HCT116 (cell line): ENCODE results near the gene BRD2. TPM values are rescaled to one million over a fixed set of nuclear protein-coding genes. Genes with fewer than 3 reads are reported as not detected.

Experiments used
- ATAC-seq: fragments of 200-7000 bp; cut with Tn5 transposase; 2 replicates; pipeline ENCODE4 v1.9.1; 2020; ENCODE audit warnings: mild to moderate bottlenecking, moderate library complexity
- BruUV-seq: library from RNA; stranded (reverse); fragments of 400-500 nt; replicated peaks from 2 replicates; lab custom pipeline; 2021; lab: Mats Ljungman, UMichigan
- CTCF ChIA-PET: fragments of 300-600 bp; sonication (Branson Sonifier 250); formaldehyde crosslinking; loops from one replicate; lab custom pipeline; 2021; ENCODE audit warnings: antibody characterized with exemption; lab: Charles Lee
- POLR2A ChIA-PET: fragments of 300-600, 350-600 bp; sonication (Branson Sonifier 250); formaldehyde crosslinking; loops from one replicate; lab custom pipeline; 2021; ENCODE audit warnings: antibody characterized with exemption; lab: Charles Lee
- RAD21 ChIA-PET, 2 experiments: fragments of 300-600 bp; sonication (Branson Sonifier 250); formaldehyde crosslinking; loops; one replicate each; lab custom pipeline; 2023; ENCODE audit warnings: low total read pairs in 2 of 2; ENCODE audit not compliant: uncharacterized antibody in 2 of 2, unreplicated experiment in 2 of 2, low non-redundant PET in 1 of 2; lab: Charles Lee
- DNase-seq: peaks from one replicate; pipeline ENCODE4 v3.0.0-alpha.2; 2010; ENCODE audit warnings: low read depth, low spot score
- H2AFZ ChIP-seq: fragments of 200-600 bp; shearing (Covaris generic), sonication (generic); 2 replicates; pipeline ENCODE4 v1.6.1; 2017; ENCODE audit warnings: low read depth, mixed run types, mixed read lengths, antibody characterized with exemption, low read length; ENCODE audit not compliant: poor library complexity, severe bottlenecking
- H3K27ac ChIP-seq: 2 replicates; pipeline ENCODE4 v1.5.1; 2012; ENCODE audit warnings: low read depth, low read length
- H3K27me3 ChIP-seq: fragments of 200-600 bp; sonication (generic); 2 replicates; pipeline ENCODE4 v1.6.1; 2016; ENCODE audit warnings: mixed run types, low read length, mixed read lengths; ENCODE audit not compliant: insufficient read depth
- H3K36me3 ChIP-seq, 2 experiments: fragments of 200-500 bp in 1 of 2; fragments of 200-600 bp in 1 of 2; sonication (Bioruptor generic) in 1 of 2; sonication (generic) in 1 of 2; 2 replicates each; pipeline versions ENCODE4 v1.5.1 to v1.6.1; 2014 to 2016; ENCODE audit warnings: low read length in 2 of 2, inconsistent platforms in 1 of 2, mixed read lengths in 1 of 2, mixed run types in 1 of 2; ENCODE audit not compliant: insufficient read depth in 2 of 2, control insufficient read depth in 1 of 2
- H3K4me1 ChIP-seq, 2 experiments: fragments of 200-600 bp in 1 of 2; sonication (generic) in 1 of 2; 2 replicates each; pipeline versions ENCODE4 v1.5.1 to v1.6.1; 2012 to 2017; ENCODE audit warnings: low read length in 2 of 2, inconsistent platforms in 1 of 2, mild to moderate bottlenecking in 1 of 2, mixed read lengths in 1 of 2, mixed run types in 1 of 2, moderate library complexity in 1 of 2; ENCODE audit not compliant: insufficient read depth in 2 of 2, control insufficient read depth in 1 of 2
- H3K4me2 ChIP-seq: fragments of 200-600 bp; sonication (generic); 2 replicates; pipeline ENCODE4 v1.6.1; 2017; ENCODE audit warnings: mixed run types, low read length, mixed read lengths
- H3K4me3 ChIP-seq, 2 experiments: fragments of 200-600 bp in 1 of 2; sonication (generic) in 1 of 2; replicated peaks in 1 of 2; 2 replicates each; pipeline ENCODE4 v1.5.1; 2011 to 2016; ENCODE audit warnings: low read length in 2 of 2, control low read depth in 1 of 2, low read depth in 1 of 2, mild to moderate bottlenecking in 1 of 2, mixed read lengths in 1 of 2, mixed run types in 1 of 2
- H3K79me2 ChIP-seq: fragments of 200-600 bp; sonication (generic); 2 replicates; pipeline ENCODE4 v1.6.1; 2017; ENCODE audit warnings: mild to moderate bottlenecking, mixed run types, low read length, moderate library complexity, mixed read lengths; ENCODE audit not compliant: insufficient read depth
- H3K9ac ChIP-seq: fragments of 200-600 bp; sonication (generic); 2 replicates; pipeline ENCODE4 v1.6.1; 2016; ENCODE audit warnings: low read length, mixed read lengths
- H3K9me2 ChIP-seq: fragments of 200-600 bp; sonication (generic), shearing (Covaris generic); 2 replicates; pipeline ENCODE4 v1.6.1; 2017; ENCODE audit warnings: mixed run types, mild to moderate bottlenecking, moderate library complexity; ENCODE audit not compliant: insufficient read depth
- H3K9me3 ChIP-seq, 2 experiments: fragments of 200-500 bp in 1 of 2; fragments of 200-600 bp in 1 of 2; sonication (Bioruptor generic) in 1 of 2; sonication (generic) in 1 of 2; 2 replicates each; pipeline ENCODE4 v1.6.1; 2014 to 2017; ENCODE audit warnings: low read length in 2 of 2, mixed read lengths in 2 of 2, inconsistent platforms in 1 of 2, low read depth in 1 of 2, mild to moderate bottlenecking in 1 of 2, mixed run types in 1 of 2, moderate library complexity in 1 of 2; ENCODE audit not compliant: control insufficient read depth in 1 of 2, insufficient read depth in 1 of 2
- H4K20me1 ChIP-seq: fragments of 200-600 bp; sonication (generic), shearing (Covaris generic); 2 replicates; pipeline ENCODE4 v1.6.1; 2017; ENCODE audit warnings: mixed run types, mild to moderate bottlenecking, moderate library complexity; ENCODE audit not compliant: insufficient read depth
- CEBPB ChIP-seq: IDR thresholded peaks from 2 replicates; pipeline ENCODE4 v1.6.1; 2012; ENCODE audit warnings: low read depth
- FOSL1 ChIP-seq: IDR thresholded peaks from 2 replicates; pipeline ENCODE4 v1.6.1; 2012; ENCODE audit warnings: low read depth
- POLR2A ChIP-seq: IDR thresholded peaks from 2 replicates; pipeline ENCODE4 v1.7.0; 2011; ENCODE audit warnings: borderline replicate concordance; ENCODE audit not compliant: insufficient read depth, insufficient read length; ENCODE audit errors: extremely low read depth
- POLR2AphosphoS5 ChIP-seq: IDR thresholded peaks from 2 replicates; pipeline ENCODE4 v1.6.1; 2011; ENCODE audit warnings: mild to moderate bottlenecking, low read depth, low read length, moderate library complexity
- RAD21 ChIP-seq: IDR thresholded peaks from 2 replicates; pipeline ENCODE4 v1.6.1; 2012; ENCODE audit warnings: low read depth, mild to moderate bottlenecking
- SIN3A ChIP-seq: IDR thresholded peaks from 2 replicates; pipeline ENCODE4 v1.6.1; 2012; ENCODE audit warnings: low read depth
- intact Hi-C: fragments of 100-400 bp; cut with micrococcal nuclease; formaldehyde crosslinking; loops from 2 replicates; pipeline ENCODE4 v1.10.0; 2022
- total RNA-seq: library from RNA; stranded (reverse); gene quantifications from one replicate; pipeline ENCODE4 v1.2.1, GENCODE V29; 2021; ENCODE audit not compliant: unreplicated experiment

BRD2 gene
- total RNA-seq, 1 experiment from 2014 or later = 260 TPM

DNA sequence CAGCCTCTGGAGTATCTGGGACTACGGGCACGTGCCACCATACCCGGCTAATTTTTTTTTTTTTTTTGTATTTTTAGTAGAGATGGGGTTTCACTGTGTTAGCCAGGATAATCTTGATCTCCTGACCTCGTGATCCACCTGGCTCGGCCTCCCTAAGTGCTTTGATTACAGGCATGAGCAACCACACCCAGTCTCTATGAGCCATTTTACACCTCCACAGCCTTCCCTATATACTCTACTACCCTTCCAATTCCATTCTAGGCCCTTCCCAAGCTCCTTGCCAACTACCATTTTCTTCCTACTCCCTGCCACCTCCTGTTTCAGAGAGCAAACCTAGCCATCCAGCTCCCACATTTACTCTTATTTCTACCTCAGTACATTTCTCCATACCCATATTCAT is 7.8 kb upstream of the BRD2 start:
- ChIA-PET CTCF (no interaction called here), POLR2A (interaction anchor here (1.1 to 1.4 kb wide), 2 partner anchors 11 to 18 kb away, joined by 4 to 10 read pairs; no protein-coding TSS in a partner anchor), RAD21 (no interaction called here)
- no peaks in the 10 kb centered on the region for H3K27me3 ChIP-seq
- TF ChIP-seq FOSL1 = no peak
- DNase-seq (no peak), ATAC-seq (no peak)
- H3K9ac ChIP-seq = no peak overlapping the region
- no peak overlapping the region for H3K4me2 ChIP-seq
- no peaks in the 10 kb centered on the region for H3K9me2 ChIP-seq
- H3K9me3 ChIP-seq = no peaks in the 10 kb centered on the region
- peaks cover 42% of the 10 kb centered on the region for H3K79me2 ChIP-seq
- H3K27ac ChIP-seq = no peak overlapping the region
- intact Hi-C loops = no loop called here
- BruUV-seq = no TSS peak
- no peak overlapping the region for H3K4me3 ChIP-seq
- H3K36me3 ChIP-seq = no peaks in the 10 kb centered on the region
- H3K4me1 ChIP-seq = no peaks in the 10 kb centered on the region
- no peaks in the 10 kb centered on the region for H4K20me1 ChIP-seq
- no peak overlapping the region for H2AFZ ChIP-seq

DNA sequence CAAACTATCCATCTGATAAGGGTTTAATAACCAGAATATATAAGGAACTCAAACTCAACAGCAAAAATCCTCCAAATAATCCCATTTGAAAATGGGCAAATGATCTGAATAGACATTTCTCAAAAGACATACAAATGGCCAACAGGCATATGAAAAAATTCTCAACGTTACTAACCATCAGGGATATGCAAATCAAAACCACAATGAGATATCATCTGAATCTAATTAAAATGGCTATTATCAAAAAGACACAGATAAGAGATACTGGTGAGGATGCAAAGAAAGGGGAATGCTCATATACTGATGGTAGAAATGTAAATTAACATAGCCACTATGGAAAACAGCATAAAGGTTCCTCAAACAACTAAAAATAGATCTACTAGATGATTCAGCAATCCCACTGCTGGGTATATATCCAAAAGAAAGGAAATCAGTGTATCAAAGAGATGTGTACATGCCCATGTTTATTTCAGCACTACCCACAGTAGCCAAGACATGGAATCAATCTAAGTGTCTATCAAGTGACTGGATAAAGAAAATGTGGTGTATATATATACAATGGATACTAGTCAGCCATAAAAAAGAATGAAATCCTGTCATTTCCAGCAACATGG is 6.1 kb upstream of the BRD2 start:
- Histone ChIP-seq H3K4me1 (peaks cover 9 to 10% of the 10 kb centered on the region in 2 experiments), H2AFZ (no peak overlapping the region)

More for the DNA sequence above, 6.1 kb upstream of the BRD2 start:
- Histone ChIP-seq H3K4me3 (no peak overlapping the region), H3K4me2 (no peak overlapping the region), H4K20me1 (no peaks in the 10 kb centered on the region), H3K9me3 (no peaks in the 10 kb centered on the region), H3K79me2 (peaks cover 54% of the 10 kb centered on the region), H3K27me3 (no peaks in the 10 kb centered on the region), H3K9ac (no peak overlapping the region), H3K9me2 (no peaks in the 10 kb centered on the region), H3K27ac (no peak overlapping the region), H3K36me3 (no peaks in the 10 kb centered on the region)
- no TSS peak for BruUV-seq
- intact Hi-C loops = no loop called here
- RAD21 ChIA-PET = interaction anchor here in 1 of 2 experiments (0.6 kb wide), 1 partner anchor 236 kb away, joined by 4 read pairs; no protein-coding TSS in a partner anchor
- TF ChIP-seq RAD21 (no peak), POLR2A (no peak), POLR2AphosphoS5 (no peak), FOSL1 (no peak), CEBPB (no peak), SIN3A (no peak)
- TF ChIP-seq, all 23 proteins: peak for 0
- POLR2A ChIA-PET = interaction anchor here (2.3 kb wide), 1 partner anchor 10 kb away, joined by 11 read pairs; no protein-coding TSS in a partner anchor
- no peak for DNase-seq
- CTCF ChIA-PET = interaction anchor here (1.2 to 2.2 kb wide), 2 partner anchors 8 to 29 kb away, joined by 4 to 23 read pairs; partner anchors contain the start of gene HLA-DMA
- ATAC-seq = no peak
